Esophagus squamous epithelium (tissue), 5 donors: ENCODE measurements around the gene NUDT19. TPM values are rescaled to one million over a fixed set of nuclear protein-coding genes. Genes with fewer than 3 reads are reported as not detected.
"Not testable (repeated sequence)": the region's sequence is repeated elsewhere in the genome, so short reads cannot be mapped to it uniquely, and the experiment has no call there.

ENCODE experiments used
- DNase-seq: peaks from one replicate; lab custom pipeline; 2025; lab: John Stamatoyannopoulos, UW
- H3K27ac ChIP-seq, 4 donors: fragments of 200-600 bp; sonication (generic); one replicate each; pipeline ENCODE4 v1.5.1; 2016 to 2019; ENCODE audit warnings: mild to moderate bottlenecking in 1 of 4
- H3K27me3 ChIP-seq, 4 donors: fragments of 200-600 bp; sonication (generic); 1 replicate in 3 of 4; 2 replicates in 1 of 4; pipeline versions ENCODE4 v1.5.1 to v1.6.0; 2017 to 2021; ENCODE audit warnings: antibody characterized with exemption in 1 of 4
- H3K36me3 ChIP-seq, 3 donors: fragments of 200-600 bp; sonication (generic); one replicate each; pipeline ENCODE4 v1.5.1; 2016 to 2019
- H3K4me1 ChIP-seq, 3 donors: fragments of 200-600 bp; sonication (generic); one replicate each; pipeline ENCODE4 v1.5.1; 2017 to 2019
- H3K4me3 ChIP-seq, 4 donors: fragments of 200-600 bp; sonication (generic); 1 replicate in 3 of 4; 2 replicates in 1 of 4; pipeline ENCODE4 v1.5.1; 2016 to 2019; ENCODE audit warnings: mild to moderate bottlenecking in 2 of 4, moderate library complexity in 1 of 4
- H3K9me3 ChIP-seq, 3 donors: fragments of 200-600 bp; sonication (generic); one replicate each; pipeline ENCODE4 v1.5.1; 2016 to 2019
- POLR2A ChIP-seq, 4 donors: fragments of 450-650 bp; IDR thresholded peaks; one replicate each; pipeline ENCODE4 v1.6.1; 2017; ENCODE audit warnings: antibody characterized with exemption in 4 of 4, mild to moderate bottlenecking in 4 of 4, moderate library complexity in 3 of 4
- WGBS, 2 donors: methylation state at CpG; one replicate each; pipeline ENCODE4 v1.1.5; 2018; 5-methylcytosine and 5-hydroxymethylcytosine counted together
- intact Hi-C: fragments of 100-400 bp; cut with DNase I; formaldehyde crosslinking; loops from one replicate; pipeline ENCODE4 v1.15.0; 2022
- total RNA-seq, 4 donors: library from RNA; depleted of rRNA; stranded (reverse); fragments of >200 nt; gene quantifications; one replicate each; pipeline ENCODE4 v1.1.0, GENCODE V29; 2016
- TF ChIP-seq, protein P1 (sequence below), 6 experiments: fragments of 450-650 bp in 4 of 6; fragments of 200-600 bp in 2 of 6; sonication (generic) in 2 of 6; IDR thresholded peaks; one replicate each; pipeline ENCODE4 v1.5.1; 2016 to 2019; ENCODE audit warnings: antibody characterized with exemption in 6 of 6, mild to moderate bottlenecking in 4 of 6, moderate library complexity in 4 of 6
- donor health status: DM: yes; HTN: yes; CAD: no.

The NUDT19 gene
- total RNA-seq, 4 donors from 2014 or later, result 13.3 to 20.8 (median 14.1) TPM

DNA sequence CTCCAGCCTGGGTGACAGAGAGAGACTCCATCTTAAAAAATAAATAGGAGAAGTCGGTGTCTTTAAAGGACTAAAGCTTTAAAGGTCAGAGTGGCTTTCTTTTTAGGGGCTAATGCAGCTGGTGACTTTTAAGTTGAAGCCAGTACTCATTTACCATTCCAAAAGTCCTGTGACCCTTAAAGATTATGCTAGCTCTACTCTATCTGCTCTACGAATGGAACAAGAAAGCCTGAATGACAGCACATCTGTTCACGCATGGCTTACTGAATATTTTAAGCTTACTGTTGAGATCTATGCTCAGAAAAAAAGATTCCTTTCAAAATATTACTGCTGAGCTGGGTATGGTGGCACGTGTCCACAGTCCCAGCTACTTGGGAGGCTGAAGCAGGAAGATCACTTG, 44.3 kb downstream of the NUDT19 start:
- no peaks in the 10 kb centered on the region for H3K4me1 ChIP-seq
- H3K27me3 ChIP-seq, result peaks cover 0 to 6% (median 0%) of the 10 kb centered on the region in 4 donors
- no peak for DNase-seq
- no peaks in the 10 kb centered on the region for H3K36me3 ChIP-seq
- TF ChIP-seq POLR2A (IDR thresholded peaks at IDR 0.05), result no peak
- TF ChIP-seq, protein P1, sequence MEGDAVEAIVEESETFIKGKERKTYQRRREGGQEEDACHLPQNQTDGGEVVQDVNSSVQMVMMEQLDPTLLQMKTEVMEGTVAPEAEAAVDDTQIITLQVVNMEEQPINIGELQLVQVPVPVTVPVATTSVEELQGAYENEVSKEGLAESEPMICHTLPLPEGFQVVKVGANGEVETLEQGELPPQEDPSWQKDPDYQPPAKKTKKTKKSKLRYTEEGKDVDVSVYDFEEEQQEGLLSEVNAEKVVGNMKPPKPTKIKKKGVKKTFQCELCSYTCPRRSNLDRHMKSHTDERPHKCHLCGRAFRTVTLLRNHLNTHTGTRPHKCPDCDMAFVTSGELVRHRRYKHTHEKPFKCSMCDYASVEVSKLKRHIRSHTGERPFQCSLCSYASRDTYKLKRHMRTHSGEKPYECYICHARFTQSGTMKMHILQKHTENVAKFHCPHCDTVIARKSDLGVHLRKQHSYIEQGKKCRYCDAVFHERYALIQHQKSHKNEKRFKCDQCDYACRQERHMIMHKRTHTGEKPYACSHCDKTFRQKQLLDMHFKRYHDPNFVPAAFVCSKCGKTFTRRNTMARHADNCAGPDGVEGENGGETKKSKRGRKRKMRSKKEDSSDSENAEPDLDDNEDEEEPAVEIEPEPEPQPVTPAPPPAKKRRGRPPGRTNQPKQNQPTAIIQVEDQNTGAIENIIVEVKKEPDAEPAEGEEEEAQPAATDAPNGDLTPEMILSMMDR (IDR thresholded peaks at IDR 0.05), result no peak
- 68 to 73% methylated on average over 4 of the region's 4 CpGs for WGBS, 2 donors
- intact Hi-C loops, result no loop called here
- no peak overlapping the region for H3K4me3 ChIP-seq
- no peaks in the 10 kb centered on the region for H3K9me3 ChIP-seq
- H3K27ac ChIP-seq, result no peak overlapping the region

DNA sequence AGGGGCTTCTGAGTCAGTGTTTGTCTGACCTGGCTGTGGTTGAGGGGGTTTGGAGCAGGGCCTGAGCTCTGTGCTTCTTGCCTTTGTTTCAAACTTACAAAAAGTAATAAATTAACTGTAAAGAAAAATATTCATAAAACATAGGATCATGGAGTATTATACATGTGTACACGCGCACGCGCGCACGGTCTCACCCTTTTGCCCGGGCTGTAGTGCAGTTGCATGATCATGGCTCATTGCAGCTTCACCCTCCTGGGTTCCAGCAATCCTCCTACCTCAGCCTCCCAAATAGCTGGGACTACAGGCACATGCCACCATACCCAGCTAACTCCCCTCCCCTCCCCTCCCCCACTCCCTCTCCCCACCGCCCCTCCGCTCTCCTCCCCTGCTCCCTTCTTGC, 51.4 kb downstream of the NUDT19 start:
- no peak for DNase-seq

DNA sequence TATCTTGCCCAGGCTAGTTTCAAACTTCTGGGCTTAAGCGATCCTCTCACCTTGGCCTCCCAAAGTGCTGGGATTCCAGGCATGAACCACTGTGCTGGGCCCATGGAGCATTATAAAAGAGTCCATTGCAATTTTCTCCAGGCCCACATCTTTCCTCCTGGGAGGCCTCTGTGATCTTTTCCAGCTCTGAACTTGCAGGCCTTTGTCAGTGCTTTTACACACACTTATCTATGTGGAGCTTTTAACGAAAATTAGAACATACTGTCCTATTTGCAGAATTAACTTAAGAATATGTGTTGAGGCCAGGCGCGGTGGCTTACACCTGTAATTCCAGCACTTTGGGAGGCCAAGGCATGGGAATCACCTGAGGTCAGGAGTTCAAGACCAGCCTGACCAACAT, 51.8 kb downstream of the NUDT19 start:
- TF ChIP-seq, protein P1 (IDR thresholded peaks at IDR 0.05), result no peak
- no peak for TF ChIP-seq POLR2A (IDR thresholded peaks at IDR 0.05)
- no peak overlapping the region for H3K27ac ChIP-seq
- no peaks in the 10 kb centered on the region for H3K36me3 ChIP-seq
- DNase-seq, result no peak
- H3K9me3 ChIP-seq, result no peaks in the 10 kb centered on the region
- no peak overlapping the region for H3K4me3 ChIP-seq
- intact Hi-C loops, result no loop called here
- 93 to 97% methylated on average over 4 of the region's 4 CpGs for WGBS, 2 donors
- H3K27me3 ChIP-seq, result peaks cover 0 to 9% (median 0%) of the 10 kb centered on the region in 4 donors
- H3K4me1 ChIP-seq, result no peaks in the 10 kb centered on the region

More for the DNA sequence above, 51.4 kb downstream of the NUDT19 start:
- no peaks in the 10 kb centered on the region for H3K9me3 ChIP-seq
- TF ChIP-seq, protein P1 (IDR thresholded peaks at IDR 0.05), result no peak
- no peak for TF ChIP-seq POLR2A (IDR thresholded peaks at IDR 0.05)
- no peak overlapping the region for H3K4me3 ChIP-seq
- no peaks in the 10 kb centered on the region for H3K4me1 ChIP-seq
- H3K27ac ChIP-seq, result no peak overlapping the region
- intact Hi-C loops, result no loop called here
- H3K27me3 ChIP-seq, result peaks cover 0 to 5% (median 0%) of the 10 kb centered on the region in 4 donors
- WGBS, 2 donors, result 97% methylated on average over 8 to 9 of the region's 9 CpGs
- no peaks in the 10 kb centered on the region for H3K36me3 ChIP-seq

DNA sequence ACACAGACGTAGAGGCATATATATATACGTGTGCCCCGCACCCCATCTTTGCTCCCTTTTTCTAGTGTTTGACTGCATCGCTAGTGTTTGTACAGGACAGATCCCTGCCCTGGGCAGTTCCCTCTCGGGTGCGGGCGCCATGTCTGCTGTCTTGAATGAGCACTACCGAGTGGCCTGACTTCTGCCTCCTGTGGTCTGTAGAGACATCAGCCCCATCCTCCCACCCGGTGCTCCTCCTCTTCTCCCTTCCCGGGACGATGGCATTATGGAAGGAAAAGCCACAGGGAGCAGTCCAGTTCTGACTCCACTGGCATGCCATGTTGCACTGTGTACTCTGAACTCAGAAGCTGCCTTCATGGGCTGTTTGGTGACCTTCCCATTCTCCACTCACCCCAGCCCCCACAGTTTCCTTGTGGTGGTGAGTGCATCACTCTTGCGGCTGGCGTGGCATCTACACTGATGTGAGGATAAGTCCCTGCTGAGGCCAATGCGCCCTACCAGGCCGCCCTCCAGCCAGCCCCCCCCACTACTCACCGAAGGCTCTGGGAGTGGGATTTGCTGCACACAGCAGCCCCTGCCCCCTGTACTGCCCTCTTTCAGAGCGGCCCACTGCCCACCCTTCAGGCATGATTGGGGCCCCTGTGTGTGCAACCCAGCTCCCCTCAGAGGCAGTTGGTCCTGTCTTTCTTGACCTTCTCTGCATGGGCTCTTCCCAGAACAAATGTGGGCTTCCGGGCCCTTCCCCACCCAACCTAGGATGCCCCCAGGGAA, 53.1 kb downstream of the NUDT19 start:
- no peaks in the 10 kb centered on the region for H3K9me3 ChIP-seq
- WGBS, 2 donors, result 86 to 90% methylated on average over 12 to 17 of the region's 18 CpGs
- no peaks in the 10 kb centered on the region for H3K4me1 ChIP-seq
- TF ChIP-seq POLR2A (IDR thresholded peaks at IDR 0.05), result no peak
- TF ChIP-seq, protein P1 (IDR thresholded peaks at IDR 0.05), result no peak
- peaks cover 0 to 18% (median 0%) of the 10 kb centered on the region in 4 donors for H3K27me3 ChIP-seq
- DNase-seq, result no peak
- H3K4me3 ChIP-seq, result no peak overlapping the region
- intact Hi-C loops, result no loop called here
- H3K36me3 ChIP-seq, result no peaks in the 10 kb centered on the region
- no peak overlapping the region for H3K27ac ChIP-seq

DNA sequence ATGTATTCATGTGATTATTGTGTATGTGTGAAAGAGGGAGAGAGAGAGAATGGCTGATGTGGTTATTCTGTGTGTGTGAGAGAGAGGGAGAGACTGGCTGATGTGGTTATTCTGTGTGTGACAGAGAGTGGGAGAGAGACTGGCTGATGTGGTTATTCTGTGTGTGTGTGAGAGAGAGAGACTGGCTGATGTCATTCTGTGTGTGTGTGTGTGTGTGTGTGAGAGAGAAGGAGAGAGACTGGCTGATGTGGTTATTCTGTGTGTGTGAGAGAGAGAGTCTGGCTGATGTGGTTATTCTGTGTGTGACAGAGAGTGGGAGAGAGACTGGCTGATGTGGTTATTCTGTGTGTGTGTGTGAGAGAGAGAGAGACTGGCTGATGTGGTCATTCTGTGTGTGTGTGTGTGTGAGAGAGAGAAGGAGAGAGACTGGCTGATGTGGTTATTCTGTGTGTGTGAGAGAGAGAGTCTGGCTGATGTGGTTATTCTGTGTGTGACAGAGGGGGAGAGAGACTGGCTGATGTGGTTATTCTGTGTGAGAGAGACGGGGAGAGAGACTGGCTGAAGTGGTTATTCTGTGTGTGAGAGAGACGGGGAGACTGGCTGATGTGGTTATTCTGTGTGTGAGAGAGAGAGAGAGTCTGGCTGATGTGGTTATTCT, 54.1 kb downstream of the NUDT19 start:
- H3K4me3 ChIP-seq, intact Hi-C loops, DNase-seq, H3K27ac ChIP-seq, H3K36me3 ChIP-seq, H3K4me1 ChIP-seq, H3K9me3 ChIP-seq: not testable (repeated sequence)
- WGBS, 2 donors, result 31 to 40% methylated on average over 2 of the region's 2 CpGs
- H3K27me3 ChIP-seq, result peaks cover 0 to 18% (median 0%) of the 10 kb centered on the region in 4 donors

DNA sequence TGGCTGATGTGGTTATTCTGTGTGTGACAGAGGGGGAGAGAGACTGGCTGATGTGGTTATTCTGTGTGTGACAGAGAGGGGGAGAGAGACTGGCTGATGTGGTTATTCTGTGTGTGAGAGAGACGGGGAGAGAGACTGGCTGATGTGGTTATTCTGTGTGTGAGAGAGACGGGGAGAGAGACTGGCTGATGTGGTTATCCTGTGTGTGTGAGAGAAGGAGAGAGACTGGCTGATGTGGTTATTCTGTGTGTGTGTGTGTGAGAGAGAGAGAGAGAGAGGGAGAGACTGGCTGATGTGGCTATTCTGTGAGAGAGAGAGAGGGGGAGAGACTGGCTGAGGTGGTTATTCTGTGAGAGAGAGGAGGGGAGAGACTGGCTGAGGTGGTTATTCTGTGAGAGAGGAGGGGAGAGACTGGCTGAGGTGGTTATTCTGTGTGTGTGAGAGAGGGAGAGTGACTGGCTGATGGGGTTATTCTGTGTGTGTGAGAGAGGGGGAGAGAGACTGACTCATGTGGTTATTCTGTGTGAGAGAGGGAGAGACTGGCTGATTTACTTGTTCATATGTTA, 55.1 kb downstream of the NUDT19 start:
- H3K36me3 ChIP-seq, H3K4me3 ChIP-seq, H3K9me3 ChIP-seq, intact Hi-C loops, H3K27ac ChIP-seq, H3K4me1 ChIP-seq, DNase-seq: not testable (repeated sequence)
- H3K27me3 ChIP-seq, result peaks cover 0 to 24% (median 0%) of the 10 kb centered on the region in 4 donors
- WGBS, 2 donors, result 17 to 45% methylated on average over 2 of the region's 2 CpGs
